B cell (primary cell): Measurements from ENCODE around the gene MOB1B.

ENCODE experiments used
- CTCF ChIP-seq: fragments of 200-600 bp; IDR thresholded peaks from one replicate; pipeline ENCODE4 v1.8.0; 2022; ENCODE audit warnings: antibody characterized with exemption, mild to moderate bottlenecking
- EZH2 ChIP-seq: IDR thresholded peaks from 2 replicates; pipeline ENCODE4 v1.6.1; 2012; ENCODE audit warnings: borderline replicate concordance, low read depth, mild to moderate bottlenecking, moderate library complexity, low read length; ENCODE audit not compliant: insufficient read depth, poor library complexity, severe bottlenecking

GRCh38 chr4:70858454-70858853, 43.7 kb upstream of the MOB1B start:
- TF ChIP-seq CTCF: no peak
- TF ChIP-seq EZH2: no peak
